Measurements from ENCODE around the gene CABP4.

Gene CABP4

DNA sequence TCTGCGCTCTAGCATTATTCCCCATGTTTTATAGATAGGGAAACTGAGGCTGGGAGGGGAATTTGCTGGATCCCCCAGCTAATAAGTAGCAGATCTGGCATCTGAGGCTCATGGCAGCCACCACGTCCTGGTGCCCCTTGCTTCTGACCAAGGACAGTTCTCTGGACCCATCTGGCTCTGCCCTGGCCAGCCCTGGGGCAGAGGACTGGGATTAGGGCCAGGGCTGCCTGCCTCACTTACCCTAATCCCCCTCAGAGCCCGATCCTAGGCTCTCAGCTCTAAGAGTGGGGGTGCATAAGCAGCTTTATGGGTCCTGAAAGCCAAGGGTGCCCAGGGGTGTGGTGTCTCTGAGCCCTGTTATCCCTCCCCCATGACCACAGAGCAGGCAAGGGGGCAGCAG lies at the start of gene CABP4:
TSS of gene CABP4 (plus strand) at position 301 of the 400 bp plus-strand sequence. CDS start at position 371, 70 bp downstream.
- DNase-seq: no peak

GRCh38 chr11:67405688-67406339 lies 49.3 kb upstream of the CABP4 start:
- no peak for DNase-seq

DNA sequence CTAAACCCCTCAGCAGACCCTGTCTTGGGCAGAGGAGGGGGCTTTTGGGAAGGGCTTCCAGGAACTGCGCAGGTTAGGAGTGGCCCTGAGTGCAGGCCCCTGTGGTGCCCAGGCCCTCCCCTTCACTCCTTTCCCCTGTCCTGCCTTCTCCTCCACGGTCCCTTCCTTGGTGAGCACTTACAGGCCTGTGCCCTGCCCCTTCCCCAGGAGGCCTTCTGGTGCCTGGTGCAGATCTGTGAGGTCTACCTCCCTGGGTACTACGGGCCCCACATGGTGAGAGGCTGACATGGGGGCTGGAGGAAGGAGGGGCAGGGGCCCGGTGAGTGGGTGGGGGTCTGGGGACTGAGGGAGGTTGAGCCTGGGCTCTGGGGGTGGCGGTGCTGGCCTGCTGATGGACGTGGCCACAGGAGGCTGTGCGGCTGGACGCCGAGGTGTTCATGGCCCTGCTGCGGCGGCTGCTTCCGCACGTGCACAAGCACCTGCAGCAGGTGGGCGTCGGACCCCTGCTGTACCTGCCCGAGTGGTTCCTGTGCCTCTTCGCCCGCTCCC lies 48.7 kb upstream of the CABP4 start:
- no peak for DNase-seq

DNA sequence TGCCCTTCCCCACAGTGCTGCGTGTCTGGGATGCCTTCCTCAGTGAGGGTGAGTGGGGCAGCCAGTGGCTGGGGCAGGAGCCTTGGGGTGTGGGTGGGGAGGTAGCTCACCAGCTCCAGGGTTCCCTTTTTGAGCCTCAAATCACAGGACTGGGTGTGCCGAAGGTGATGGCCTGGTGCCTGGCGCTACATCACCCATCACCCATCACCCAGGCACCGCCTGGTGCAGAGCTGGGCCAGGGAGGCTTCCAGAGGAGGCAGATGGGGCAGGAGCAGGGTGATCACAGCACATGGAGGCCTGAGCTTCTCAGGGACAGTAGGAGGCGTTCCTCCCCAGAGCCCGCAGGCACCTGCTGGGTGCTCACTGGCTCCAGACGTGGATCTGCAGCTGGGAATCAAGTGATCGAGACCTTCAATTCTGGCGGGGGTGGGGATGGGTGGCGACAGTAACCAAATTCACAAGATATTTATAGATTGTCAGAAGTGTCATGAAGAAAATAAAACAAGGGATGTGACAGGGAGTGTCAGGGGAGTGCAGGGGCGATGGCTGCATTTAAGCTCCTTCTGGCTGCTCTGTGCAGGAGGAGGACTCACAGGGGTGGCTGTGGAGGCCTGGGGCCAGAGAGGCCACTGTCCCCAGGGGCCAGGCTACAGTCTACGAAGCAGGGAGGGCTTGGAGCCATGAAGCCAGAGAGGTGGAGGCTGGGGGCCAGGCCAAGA lies 48.0 kb upstream of the CABP4 start:
- DNase-seq: no peak

DNA sequence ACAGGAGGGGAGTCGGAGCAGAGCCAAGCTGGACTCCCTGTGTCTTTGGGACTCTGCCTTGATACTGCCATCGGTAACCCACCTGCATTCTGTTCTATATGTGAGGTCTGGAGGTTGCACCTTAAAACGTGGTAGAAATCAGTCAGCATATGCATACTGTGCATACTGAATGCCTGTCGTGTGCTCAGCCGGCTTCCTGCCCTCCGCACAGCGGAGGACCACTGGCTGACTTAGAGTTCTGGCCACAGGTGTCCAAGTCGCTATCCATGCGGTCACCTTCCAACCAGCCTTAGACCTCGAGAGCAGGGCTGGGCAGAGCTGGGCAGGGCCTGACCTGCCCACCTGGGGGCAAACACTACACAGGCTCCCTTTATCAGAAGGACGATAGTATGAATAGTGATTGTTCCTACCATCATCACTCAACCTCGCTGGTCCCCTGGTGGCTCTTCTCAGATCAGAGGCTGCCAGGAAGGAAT lies 47.4 kb upstream of the CABP4 start:
- DNase-seq: no peak

DNA sequence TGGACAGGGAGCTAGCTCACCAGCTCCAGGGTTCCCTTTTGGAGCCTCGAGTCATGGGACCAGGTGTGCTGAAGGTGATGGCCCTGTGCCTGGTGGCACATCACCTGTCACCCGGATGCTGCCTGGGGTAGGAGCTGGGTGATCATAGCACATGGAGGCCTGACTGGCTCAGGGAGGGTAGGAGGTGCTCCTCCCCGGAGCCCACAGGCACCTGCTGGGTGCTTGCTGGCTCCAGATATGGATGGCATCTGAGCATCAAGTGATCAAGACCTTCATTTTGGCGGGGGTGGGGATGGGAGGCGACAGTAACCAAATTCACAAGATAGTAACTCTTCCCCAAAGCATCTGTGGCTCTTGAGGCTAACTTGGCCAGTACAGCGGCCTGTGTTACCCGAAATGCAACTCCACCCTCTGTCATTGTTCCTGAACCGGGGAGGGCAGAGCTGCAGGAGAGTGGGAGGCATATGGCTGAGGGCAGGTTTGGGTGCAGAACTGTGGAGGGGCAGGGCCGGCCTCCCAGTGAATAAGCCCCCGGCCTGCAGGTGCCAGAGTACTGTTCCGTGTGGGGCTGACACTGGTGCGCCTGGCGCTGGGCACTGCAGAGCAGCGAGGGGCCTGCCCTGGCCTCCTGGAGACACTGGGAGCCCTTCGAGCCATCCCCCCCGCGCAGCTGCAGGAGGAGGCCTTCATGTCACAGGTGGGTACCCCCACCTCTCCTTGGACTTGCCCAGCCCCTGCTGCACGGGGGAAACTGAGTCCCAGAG lies 46.5 kb upstream of the CABP4 start:
- no peak for DNase-seq

GRCh38 chr11:67409261-67409666 lies 45.9 kb upstream of the CABP4 start:
- DNase-seq: no peak

DNA sequence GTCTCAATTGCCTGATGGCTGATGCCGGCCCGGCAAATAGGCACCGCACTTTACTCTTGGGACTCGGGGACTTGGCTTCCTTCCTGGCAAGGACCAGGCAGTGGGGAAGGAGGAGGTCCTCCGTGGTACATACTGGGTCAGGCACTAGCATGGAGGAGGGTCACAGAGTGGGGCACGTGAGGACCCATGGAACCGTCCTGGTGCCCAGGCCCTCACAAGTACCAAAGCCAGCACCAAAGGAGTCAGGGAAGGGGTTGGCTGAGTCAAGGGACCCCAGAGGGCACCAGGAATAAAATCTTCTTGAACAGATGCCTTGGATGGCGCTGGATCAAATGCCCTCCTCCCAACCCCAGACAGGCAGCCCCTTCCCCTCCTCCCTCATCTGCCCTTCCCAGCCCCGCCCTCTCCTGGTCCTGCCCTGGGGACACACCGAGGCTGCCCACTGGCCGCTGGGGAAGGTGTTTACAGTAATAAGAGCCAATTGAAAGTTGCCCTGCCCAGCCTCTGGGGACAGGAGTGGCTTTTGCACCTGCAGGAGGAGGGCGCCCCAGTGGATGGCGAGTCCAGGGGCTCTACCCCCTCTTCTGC lies 45.3 kb upstream of the CABP4 start:
- DNase-seq: no peak

DNA sequence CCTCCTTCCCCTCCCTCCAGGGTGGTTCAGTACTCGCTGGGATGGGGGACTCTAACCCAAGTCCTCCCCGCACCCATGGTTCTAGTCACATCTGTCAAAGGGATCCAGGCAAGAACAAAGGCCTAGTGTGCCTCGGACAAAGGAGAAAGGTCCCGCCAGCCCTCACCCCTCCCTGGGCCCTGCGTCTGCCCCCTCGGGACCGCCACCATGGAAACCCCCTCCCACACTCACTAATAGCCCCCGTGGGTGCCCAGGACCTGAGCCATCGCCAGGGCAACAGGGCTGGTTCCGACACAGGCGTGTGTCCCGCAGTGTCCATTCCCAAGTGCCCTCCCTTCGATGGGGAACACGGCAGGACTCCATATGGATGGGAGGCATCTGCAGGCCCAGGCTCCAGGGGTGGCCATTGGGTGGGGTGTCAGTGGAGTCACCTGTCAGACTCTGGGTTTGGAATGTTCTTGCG lies 44.8 kb upstream of the CABP4 start:
- no peak for DNase-seq

GRCh38 chr11:67410984-67411784 lies 44.0 kb upstream of the CABP4 start:
- no peak for DNase-seq

- DNase-seq: no peak
These were observed 43.4 kb upstream of the CABP4 start for GRCh38 chr11:67411785-67412152.

GRCh38 chr11:67412495-67413179 lies 42.5 kb upstream of the CABP4 start:
- DNase-seq: no peak

DNA sequence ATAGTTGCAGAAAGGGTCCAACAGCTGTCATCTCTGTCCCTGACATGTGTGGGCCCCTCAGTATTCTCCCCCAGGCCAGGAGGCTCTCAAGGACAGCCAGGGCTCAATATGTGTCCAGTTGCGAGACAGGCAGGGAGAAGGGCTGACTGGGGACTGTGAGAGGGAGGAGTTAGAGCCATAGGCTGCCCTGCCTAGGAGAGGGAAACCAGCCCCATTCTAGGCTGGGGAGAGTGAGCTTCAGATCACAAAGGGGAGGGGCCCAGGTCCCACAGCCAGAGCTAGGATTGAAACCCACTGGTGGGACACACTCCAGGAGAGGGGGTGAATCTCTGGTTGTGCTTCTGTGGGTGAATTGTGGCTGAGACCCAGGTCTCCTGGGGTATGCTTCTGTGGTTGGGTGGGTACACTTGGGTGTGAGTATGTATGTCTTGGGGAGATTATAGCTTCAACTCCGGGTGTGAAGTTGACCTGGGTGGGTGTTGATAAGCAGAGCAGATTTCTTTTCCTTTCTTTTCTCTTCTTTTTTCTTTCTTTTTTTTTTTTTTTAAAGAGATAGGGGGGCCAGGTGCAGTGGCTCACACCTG lies 41.8 kb upstream of the CABP4 start:
- no peak for DNase-seq

GRCh38 chr11:67415501-67416304 lies 39.5 kb upstream of the CABP4 start, which contains the start of gene CARNS1:
TSS of gene CARNS1 (plus strand) at chr11:67415678. CDS start at chr11:67416200, 522 bp downstream.
- DNase-seq: no peak

DNA sequence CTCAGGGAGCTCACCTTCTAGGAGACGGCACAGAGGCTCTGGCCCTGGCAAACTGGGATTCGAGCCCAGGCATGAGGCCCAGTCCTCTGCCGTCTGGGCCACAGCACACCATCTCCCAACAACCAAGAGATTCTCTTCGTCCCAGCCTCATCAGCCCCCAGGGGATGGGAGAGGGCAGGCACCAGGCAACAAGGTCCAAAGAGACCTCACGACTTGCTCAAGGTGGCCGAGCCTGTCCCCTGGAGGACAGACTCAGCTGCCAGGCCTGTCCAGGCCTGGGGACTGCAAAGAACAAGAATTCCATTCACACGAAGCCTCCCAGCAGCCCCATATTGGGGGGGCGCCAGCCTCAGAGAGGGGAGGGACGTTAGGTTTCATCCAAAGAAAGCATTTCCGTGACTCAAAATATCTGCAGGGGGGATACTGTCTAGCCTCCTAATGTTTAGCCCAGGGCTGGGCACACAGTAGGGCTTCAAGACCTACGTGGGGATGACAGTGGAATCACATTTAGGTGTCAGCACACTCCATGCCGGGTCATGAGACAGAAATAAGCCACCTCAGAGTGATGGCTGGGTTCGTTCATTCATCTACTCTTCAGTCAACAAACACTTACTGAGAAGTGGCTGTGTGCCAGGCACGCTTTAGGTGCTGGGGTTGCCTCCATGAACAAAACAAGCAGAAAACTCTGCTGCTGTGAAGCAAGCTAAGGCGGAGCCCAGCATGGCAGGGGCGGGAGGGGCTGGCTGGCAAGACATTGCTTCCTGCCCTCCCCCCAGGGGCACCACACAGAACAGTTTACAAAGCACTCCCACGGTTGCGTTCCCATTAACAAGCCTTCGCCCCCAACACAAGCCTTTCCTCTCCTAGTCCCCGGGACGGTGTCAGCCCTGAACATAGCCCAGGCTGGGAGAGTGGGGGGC lies 38.5 kb upstream of the CABP4 start:
- no peak for DNase-seq

GRCh38 chr11:67417425-67417824 lies 37.7 kb upstream of the CABP4 start:
- no peak for DNase-seq

DNA sequence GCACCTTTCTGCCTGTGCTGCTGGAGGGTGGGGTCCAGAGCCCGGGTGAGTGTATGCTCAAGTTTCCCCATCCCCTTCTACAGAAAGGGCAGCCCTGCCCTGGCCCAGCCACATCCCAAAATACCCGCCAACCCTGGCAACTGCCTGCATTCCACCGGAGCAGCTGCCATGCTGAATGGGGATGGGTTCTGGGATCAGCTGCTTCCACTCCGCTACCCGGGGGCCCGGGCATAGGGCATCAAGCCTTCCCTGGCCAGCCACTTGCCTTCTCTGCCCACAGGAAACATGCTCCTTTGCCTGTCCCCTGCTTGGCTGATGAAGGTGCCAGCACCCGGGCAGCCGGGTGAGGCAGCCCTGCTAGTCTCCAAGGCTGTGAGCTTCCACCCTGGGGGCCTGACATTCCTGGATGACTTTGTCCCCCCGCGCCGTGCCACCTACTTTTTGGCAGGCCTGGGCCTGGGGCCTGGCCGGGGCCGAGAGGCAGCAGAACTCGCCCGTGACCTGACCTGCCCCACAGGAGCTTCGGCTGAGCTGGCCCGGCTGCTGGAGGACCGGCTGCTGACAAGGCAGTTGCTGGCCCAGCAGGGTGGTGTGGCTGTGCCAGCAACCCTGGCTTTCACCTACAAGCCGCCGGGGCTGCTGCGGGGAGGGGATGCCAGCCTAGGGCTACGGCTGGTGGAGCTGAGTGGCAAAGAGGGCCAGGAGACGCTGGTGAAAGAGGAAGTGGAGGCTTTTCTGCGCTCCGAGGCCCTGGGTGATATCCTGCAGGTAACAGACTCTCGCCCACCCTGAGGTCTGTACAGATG lies 36.5 kb upstream of the CABP4 start:
- no peak for DNase-seq
